DOHH2 (cell line): ENCODE data around the gene USP8.

Source experiments
- H3F3A ChIP-seq: fragments of 200-600 bp; sonication (generic), shearing (Covaris generic); 2 replicates; pipeline ENCODE4 v1.6.0; 2016; ENCODE audit warnings: antibody characterized with exemption, mild to moderate bottlenecking; ENCODE audit not compliant: control insufficient read depth, insufficient read depth
- H3K27ac ChIP-seq: fragments of 200-600 bp; sonication (generic); 2 replicates; pipeline ENCODE4 v1.5.1; 2014; ENCODE audit warnings: low read depth, mild to moderate bottlenecking, low read length, moderate library complexity
- H3K27me3 ChIP-seq: fragments of 200-600 bp; sonication (generic); 2 replicates; pipeline ENCODE4 v1.6.1; 2014; ENCODE audit warnings: mild to moderate bottlenecking, low read length, mixed read lengths; ENCODE audit not compliant: control insufficient read depth
- H3K36me3 ChIP-seq: fragments of 200-600 bp; sonication (generic); 2 replicates; pipeline ENCODE4 v1.6.1; 2014; ENCODE audit warnings: mild to moderate bottlenecking, low read length, moderate library complexity, mixed read lengths; ENCODE audit not compliant: control insufficient read depth
- H3K4me1 ChIP-seq: fragments of 200-600 bp; sonication (generic); 2 replicates; pipeline ENCODE4 v1.6.1; 2014; ENCODE audit warnings: mild to moderate bottlenecking, low read length, mixed read lengths; ENCODE audit not compliant: control insufficient read depth
- H3K4me2 ChIP-seq: fragments of 200-600 bp; sonication (generic); 2 replicates; pipeline ENCODE4 v1.6.0; 2014; ENCODE audit warnings: mild to moderate bottlenecking, low read length, moderate library complexity
- H3K4me3 ChIP-seq: fragments of 200-600 bp; sonication (generic); 2 replicates; pipeline ENCODE4 v1.5.1; 2014; ENCODE audit warnings: mild to moderate bottlenecking, low read length, mixed read lengths
- H3K79me2 ChIP-seq: fragments of 200-600 bp; sonication (generic); 2 replicates; pipeline ENCODE4 v1.6.1; 2014; ENCODE audit warnings: mild to moderate bottlenecking, low read length, mixed read lengths; ENCODE audit not compliant: control insufficient read depth
- H3K9me2 ChIP-seq: fragments of 200-600 bp; sonication (generic); replicated peaks from 2 replicates; pipeline ENCODE4 v1.6.1; 2014; ENCODE audit warnings: mild to moderate bottlenecking, low read length, mixed read lengths; ENCODE audit not compliant: control insufficient read depth
- H3K9me3 ChIP-seq: fragments of 200-600 bp; sonication (generic); 2 replicates; pipeline ENCODE4 v1.6.1; 2014; ENCODE audit warnings: antibody characterized with exemption, low read length, mixed read lengths; ENCODE audit not compliant: control insufficient read depth, insufficient read depth
- H4K20me1 ChIP-seq: fragments of 200-600 bp; sonication (generic); 2 replicates; pipeline ENCODE4 v1.6.0; 2014; ENCODE audit warnings: low read depth, mild to moderate bottlenecking, antibody characterized with exemption, low read length, moderate library complexity; ENCODE audit not compliant: control insufficient read depth, insufficient read depth
- TF ChIP-seq, protein P1 (sequence below): fragments of 200-600 bp; sonication (generic); IDR thresholded peaks from one replicate; pipeline ENCODE4 v1.5.1; 2014; ENCODE audit warnings: antibody characterized with exemption, mild to moderate bottlenecking, low read depth, low read length; ENCODE audit not compliant: poor library complexity, severe bottlenecking

The USP8 gene

DNA sequence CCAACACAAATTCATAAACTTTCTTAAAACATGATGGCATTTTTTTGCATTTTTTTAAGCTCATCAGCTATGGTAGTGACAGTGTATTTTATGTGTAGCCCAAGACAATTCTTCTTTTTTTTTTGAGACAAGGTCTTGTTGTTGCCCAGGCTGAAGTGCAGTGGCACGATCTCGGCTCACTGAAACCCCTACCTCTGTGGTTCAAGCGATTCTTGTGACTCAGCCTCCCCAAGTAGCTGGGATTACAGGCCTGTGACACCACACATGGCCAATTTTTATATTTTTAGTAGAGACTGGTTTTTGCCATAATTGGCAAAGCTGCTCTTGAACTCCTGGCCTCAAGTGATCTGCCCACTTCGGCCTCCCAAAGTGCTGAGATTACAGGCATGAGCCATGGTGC is 139.6 kb downstream of the USP8 start:
- H4K20me1 ChIP-seq = no peaks in the 10 kb centered on the region
- no peaks in the 10 kb centered on the region for H3K4me1 ChIP-seq
- no peak overlapping the region for H3K4me2 ChIP-seq
- TF ChIP-seq, protein P1, sequence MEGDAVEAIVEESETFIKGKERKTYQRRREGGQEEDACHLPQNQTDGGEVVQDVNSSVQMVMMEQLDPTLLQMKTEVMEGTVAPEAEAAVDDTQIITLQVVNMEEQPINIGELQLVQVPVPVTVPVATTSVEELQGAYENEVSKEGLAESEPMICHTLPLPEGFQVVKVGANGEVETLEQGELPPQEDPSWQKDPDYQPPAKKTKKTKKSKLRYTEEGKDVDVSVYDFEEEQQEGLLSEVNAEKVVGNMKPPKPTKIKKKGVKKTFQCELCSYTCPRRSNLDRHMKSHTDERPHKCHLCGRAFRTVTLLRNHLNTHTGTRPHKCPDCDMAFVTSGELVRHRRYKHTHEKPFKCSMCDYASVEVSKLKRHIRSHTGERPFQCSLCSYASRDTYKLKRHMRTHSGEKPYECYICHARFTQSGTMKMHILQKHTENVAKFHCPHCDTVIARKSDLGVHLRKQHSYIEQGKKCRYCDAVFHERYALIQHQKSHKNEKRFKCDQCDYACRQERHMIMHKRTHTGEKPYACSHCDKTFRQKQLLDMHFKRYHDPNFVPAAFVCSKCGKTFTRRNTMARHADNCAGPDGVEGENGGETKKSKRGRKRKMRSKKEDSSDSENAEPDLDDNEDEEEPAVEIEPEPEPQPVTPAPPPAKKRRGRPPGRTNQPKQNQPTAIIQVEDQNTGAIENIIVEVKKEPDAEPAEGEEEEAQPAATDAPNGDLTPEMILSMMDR = no peak
- peaks cover 56% of the 10 kb centered on the region for H3K36me3 ChIP-seq
- peaks cover 4% of the 10 kb centered on the region; the same call in 1 of the 2 replicates for H3F3A ChIP-seq
- no peaks in the 10 kb centered on the region for H3K9me3 ChIP-seq
- H3K27me3 ChIP-seq = no peaks in the 10 kb centered on the region
- no peaks in the 10 kb centered on the region for H3K9me2 ChIP-seq
- no peak overlapping the region for H3K4me3 ChIP-seq
- H3K79me2 ChIP-seq = no peaks in the 10 kb centered on the region
- H3K27ac ChIP-seq = no peak overlapping the region
